Mesenchymal stem cell (in vitro differentiated cells and primary cell): ENCODE results near the gene ATXN3.
A peak's percentile ranks its signal among the peaks of the same experiment; 100 is the strongest.

Experiments used
- DNase-seq: peaks from one replicate; pipeline ENCODE4 v3.0.0-alpha.2; 2013
- H2AFZ ChIP-seq: one replicate; pipeline ENCODE4 v1.6.1; 2013; ENCODE audit warnings: low read depth, mild to moderate bottlenecking, control low read depth, inconsistent platforms, low read length, moderate library complexity
- H2AK5ac ChIP-seq: 2 replicates; pipeline ENCODE4 v1.6.1; 2013; ENCODE audit warnings: low read length, moderate library complexity, mild to moderate bottlenecking, inconsistent platforms; ENCODE audit not compliant: severe bottlenecking
- H2BK120ac ChIP-seq: one replicate; pipeline ENCODE4 v1.6.1; 2013; ENCODE audit warnings: low read depth, mild to moderate bottlenecking, inconsistent platforms, low read length, moderate library complexity
- H2BK12ac ChIP-seq, 2 experiments: one replicate each; pipeline ENCODE4 v1.6.1; 2013; ENCODE audit warnings: inconsistent platforms in 2 of 2, low read length in 2 of 2, mild to moderate bottlenecking in 2 of 2, moderate library complexity in 2 of 2, control low read depth in 1 of 2
- H2BK15ac ChIP-seq: one replicate; pipeline ENCODE4 v1.6.1; 2013; ENCODE audit warnings: mild to moderate bottlenecking, low read depth, inconsistent platforms; ENCODE audit not compliant: poor library complexity, severe bottlenecking
- H2BK5ac ChIP-seq: 2 replicates; pipeline ENCODE4 v1.6.1; 2013; ENCODE audit warnings: low read depth, mild to moderate bottlenecking, low read length, control low read depth, inconsistent platforms; ENCODE audit not compliant: poor library complexity, severe bottlenecking
- H3K14ac ChIP-seq, 2 experiments: one replicate each; pipeline ENCODE4 v1.6.1; 2013; ENCODE audit warnings: inconsistent platforms in 2 of 2, low read length in 2 of 2, control low read depth in 1 of 2, mild to moderate bottlenecking in 1 of 2, moderate library complexity in 1 of 2
- H3K18ac ChIP-seq, 2 experiments: one replicate each; pipeline ENCODE4 v1.6.1; 2013; ENCODE audit warnings: inconsistent platforms in 2 of 2, low read length in 2 of 2, control low read depth in 1 of 2, low read depth in 1 of 2, mild to moderate bottlenecking in 1 of 2
- H3K23ac ChIP-seq, 2 experiments: one replicate each; pipeline ENCODE4 v1.6.1; 2013; ENCODE audit warnings: inconsistent platforms in 2 of 2, low read length in 2 of 2, mild to moderate bottlenecking in 2 of 2, moderate library complexity in 2 of 2, control low read depth in 1 of 2
- H3K27ac ChIP-seq: 2 replicates; pipeline ENCODE4 v1.5.1; 2013; ENCODE audit warnings: mild to moderate bottlenecking, moderate library complexity, low read length, control low read depth, inconsistent platforms; ENCODE audit not compliant: poor library complexity, severe bottlenecking
- H3K27me3 ChIP-seq, 2 experiments: 2 replicates each; pipeline versions ENCODE4 v1.6.1 to v1.7.0; 2013; ENCODE audit warnings: low read length in 2 of 2, mild to moderate bottlenecking in 2 of 2, moderate library complexity in 2 of 2, control low read depth in 1 of 2, inconsistent platforms in 1 of 2; ENCODE audit not compliant: control insufficient read depth in 1 of 2, insufficient read depth in 1 of 2
- H3K36me3 ChIP-seq, 2 experiments: 2 replicates each; pipeline versions ENCODE4 v1.6.1 to v1.7.0; 2013; ENCODE audit warnings: low read length in 2 of 2, control low read depth in 1 of 2, inconsistent platforms in 1 of 2, low read depth in 1 of 2, mild to moderate bottlenecking in 1 of 2; ENCODE audit not compliant: insufficient read depth in 2 of 2, control insufficient read depth in 1 of 2
- H3K4ac ChIP-seq, 2 experiments: one replicate each; pipeline ENCODE4 v1.6.1; 2013; ENCODE audit warnings: inconsistent platforms in 2 of 2, low read length in 2 of 2, mild to moderate bottlenecking in 2 of 2, moderate library complexity in 2 of 2, control low read depth in 1 of 2, low read depth in 1 of 2
- H3K4me1 ChIP-seq: 2 replicates; pipeline ENCODE4 v1.6.1; 2013; ENCODE audit warnings: low read depth, low read length, control low read depth; ENCODE audit not compliant: control insufficient read depth, insufficient read depth
- H3K4me2 ChIP-seq: 2 replicates; pipeline ENCODE4 v1.6.1; 2013; ENCODE audit warnings: low read length, mild to moderate bottlenecking, inconsistent platforms; ENCODE audit not compliant: poor library complexity, severe bottlenecking
- H3K4me3 ChIP-seq, 2 experiments: 2 replicates each; pipeline versions ENCODE4 v1.5.1 to v1.7.0; 2013; ENCODE audit warnings: low read length in 2 of 2, mild to moderate bottlenecking in 2 of 2, control low read depth in 1 of 2, low read depth in 1 of 2; ENCODE audit not compliant: insufficient read depth in 1 of 2
- H3K79me1 ChIP-seq: replicated peaks from 2 replicates; pipeline ENCODE4 v1.6.1; 2013; ENCODE audit warnings: mild to moderate bottlenecking, control low read depth, low read length, inconsistent platforms; ENCODE audit not compliant: poor library complexity, severe bottlenecking
- H3K9ac ChIP-seq: 2 replicates; pipeline ENCODE4 v1.7.0; 2013; ENCODE audit warnings: mild to moderate bottlenecking, low read length, moderate library complexity
- H3K9me3 ChIP-seq: 2 replicates; pipeline ENCODE4 v1.7.0; 2013; ENCODE audit warnings: mild to moderate bottlenecking, low read length; ENCODE audit not compliant: control insufficient read depth
- H4K8ac ChIP-seq: one replicate; pipeline ENCODE4 v1.6.1; 2013; ENCODE audit warnings: inconsistent platforms, mild to moderate bottlenecking, low read length, moderate library complexity
- H4K91ac ChIP-seq: one replicate; pipeline ENCODE4 v1.6.1; 2013; ENCODE audit warnings: mild to moderate bottlenecking, low read length, inconsistent platforms
- WGBS: methylation state at CpG from one replicate; pipeline ENCODE4 v1.1.7; 2013; ENCODE audit warnings: mixed read lengths; 5-methylcytosine and 5-hydroxymethylcytosine counted together

Gene ATXN3

DNA sequence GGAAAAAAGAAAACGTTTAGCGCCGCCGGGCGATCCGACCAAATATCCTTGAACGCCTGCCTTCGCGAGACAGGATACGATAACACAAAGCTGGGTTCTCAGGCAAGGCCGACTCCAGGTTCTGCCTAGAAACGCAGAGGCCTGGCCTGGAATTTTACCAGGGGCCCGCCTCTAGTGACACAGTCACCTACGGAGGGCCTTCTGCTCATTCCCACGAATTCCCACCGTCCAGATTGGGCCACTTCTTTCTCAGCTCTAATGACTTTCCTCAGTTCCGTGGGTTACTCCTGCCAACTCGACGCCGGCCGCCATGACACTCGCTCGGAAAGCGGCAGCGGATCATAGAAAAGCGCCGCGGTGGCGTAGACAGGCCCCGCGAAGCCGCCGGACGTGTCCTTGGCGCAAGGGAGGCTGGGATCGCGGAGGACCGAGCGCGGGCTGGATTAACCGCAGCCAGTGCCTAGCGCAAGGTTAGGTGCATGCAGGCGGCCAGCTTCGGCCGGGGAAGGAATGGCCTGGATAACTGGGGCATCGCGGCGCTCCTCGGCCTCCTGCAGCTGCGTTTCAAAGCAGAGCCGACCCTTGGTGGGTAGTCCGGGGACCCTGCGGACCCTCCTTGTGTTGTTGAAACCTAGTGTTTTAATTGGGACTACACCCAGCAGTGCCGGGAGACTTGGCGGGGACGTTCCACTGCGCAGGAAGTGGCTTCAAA, 66.5 kb downstream of the ATXN3 start, which contains the start of gene TRIP11:
TRIP11 (minus strand) TSS at position 341 of the 712 bp plus-strand sequence. CDS start 374 bp downstream, outside the sequence.
- Histone ChIP-seq H3K4me2 (peak within 1 kb of the TSS; percentile 87), H3K4me3 (peak within 1 kb of the TSS; percentile 75 to 96), H3K4ac (peak within 1 kb of the TSS; percentile 62 to 88), H4K8ac (peak within 1 kb of the TSS; percentile 96), H3K79me1 (peaks cover 23% of the 10 kb centered on the region), H3K23ac (peak within 1 kb of the TSS in 1 of 2 experiments; percentile 14), H2BK12ac (no peak within 1 kb of the TSS), H3K9me3 (no peaks in the 10 kb centered on the region), H2BK5ac (peak within 1 kb of the TSS; percentile 47), H3K27me3 (no peaks in the 10 kb centered on the region), H2AFZ (peak within 1 kb of the TSS; percentile 72), H4K91ac (peak within 1 kb of the TSS; percentile 88), H3K18ac (peak within 1 kb of the TSS; percentile 64 to 67), H3K9ac (peak within 1 kb of the TSS; percentile 100), H3K14ac (peak within 1 kb of the TSS in 1 of 2 experiments; percentile 10), H2BK15ac (peak within 1 kb of the TSS; percentile 82), H3K36me3 (peaks cover 0 to 23% of the 10 kb centered on the region in 2 experiments), H2AK5ac (peak within 1 kb of the TSS; percentile 11), H3K4me1 (peaks cover 9% of the 10 kb centered on the region), H2BK120ac (peak within 1 kb of the TSS; percentile 69), H3K27ac (peak within 1 kb of the TSS; percentile 97)
- DNase-seq: peak; percentile 94
- WGBS: under 1% methylated on average over 57 of the region's 57 CpGs

DNA sequence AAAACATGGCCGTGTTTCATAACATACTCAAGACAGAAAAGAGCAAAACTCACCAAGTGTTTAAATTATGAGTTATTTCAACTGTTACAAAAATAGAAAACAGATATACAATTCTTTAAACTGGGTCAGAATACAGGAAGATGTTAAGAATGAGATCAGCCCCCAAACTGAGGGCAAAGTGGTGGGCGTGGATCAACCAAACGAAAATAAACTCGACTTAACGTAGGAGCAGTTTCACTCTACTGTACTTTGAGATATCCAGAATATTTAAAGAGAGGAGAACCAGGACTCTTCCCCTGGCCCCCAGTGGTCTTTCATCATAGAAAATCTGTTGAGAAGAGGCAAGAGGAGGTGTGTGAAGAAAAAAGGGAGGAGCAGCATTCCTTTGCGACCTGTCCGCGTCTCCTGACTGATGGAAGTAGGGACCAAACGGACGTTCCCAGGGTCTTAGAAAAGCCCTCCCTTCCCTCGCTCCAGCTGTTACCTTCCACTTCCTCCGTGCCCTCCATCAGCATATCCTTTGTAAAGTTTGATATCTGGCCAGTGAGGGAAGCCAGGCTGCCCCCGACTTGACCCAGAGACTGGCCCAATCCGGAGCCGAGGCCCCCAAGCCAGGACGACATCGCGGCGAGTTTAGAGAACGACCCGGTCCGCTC, 67.2 kb downstream of the ATXN3 start:
- Histone ChIP-seq H2BK5ac (peak overlapping the region; percentile 47), H3K4ac (peak overlapping the region; percentile 62 to 88), H2BK120ac (peak overlapping the region; percentile 69), H3K18ac (peak overlapping the region; percentile 50 to 67), H2AFZ (peak overlapping the region; percentile 36), H2BK15ac (no peak overlapping the region), H2AK5ac (peak overlapping the region; percentile 11), H3K27me3 (no peaks in the 10 kb centered on the region), H3K36me3 (peaks cover 0 to 16% of the 10 kb centered on the region in 2 experiments), H4K91ac (peak overlapping the region; percentile 30), H2BK12ac (no peak overlapping the region), H4K8ac (peak overlapping the region; percentile 96), H3K4me2 (peak overlapping the region; percentile 70), H3K4me1 (peaks cover 9% of the 10 kb centered on the region), H3K27ac (peak overlapping the region; percentile 97), H3K9me3 (no peaks in the 10 kb centered on the region), H3K14ac (peak overlapping the region in 1 of 2 experiments; percentile 10), H3K4me3 (peak overlapping the region; percentile 75 to 96), H3K23ac (peak overlapping the region in 1 of 2 experiments; percentile 14), H3K9ac (peak overlapping the region; percentile 100), H3K79me1 (peaks cover 18% of the 10 kb centered on the region)
- DNase-seq: peak; percentile 76
- under 1% methylated on average over 17 of the region's 22 CpGs for WGBS

DNA sequence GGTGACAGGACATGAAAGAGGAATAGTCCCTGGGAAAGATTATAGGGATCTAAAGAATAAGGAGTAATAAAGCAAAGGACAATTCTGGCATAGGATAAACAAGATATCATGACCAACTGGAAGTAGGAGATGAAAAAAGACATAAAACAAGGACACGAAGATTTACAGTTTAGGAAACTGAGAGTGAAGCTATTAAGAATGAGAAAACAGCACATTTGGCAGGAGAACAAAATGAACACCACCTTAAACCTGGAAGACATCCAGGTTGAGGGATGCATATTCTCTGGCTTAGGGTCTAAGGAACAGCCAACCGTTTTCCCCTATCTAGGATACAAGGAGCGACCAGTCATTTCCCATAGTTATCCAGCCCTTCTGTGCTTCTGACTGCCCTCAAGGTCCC, 68.4 kb downstream of the ATXN3 start:
- H2AK5ac ChIP-seq: no peak overlapping the region
- H3K9ac ChIP-seq: peak overlapping the region; percentile 100
- H2AFZ ChIP-seq: no peak overlapping the region
- no peak overlapping the region for H2BK12ac ChIP-seq
- WGBS: 85% methylated on average over 3 of the region's 3 CpGs
- peaks cover 14% of the 10 kb centered on the region for H3K79me1 ChIP-seq
- H4K8ac ChIP-seq: no peak overlapping the region
- H3K18ac ChIP-seq: no peak overlapping the region
- H4K91ac ChIP-seq: no peak overlapping the region
- H3K23ac ChIP-seq: peak overlapping the region in 1 of 2 experiments; percentile 46
- no peak overlapping the region for H3K27ac ChIP-seq
- no peak overlapping the region for H2BK15ac ChIP-seq
- DNase-seq: no peak
- H3K4me2 ChIP-seq: peak overlapping the region; percentile 40
- no peaks in the 10 kb centered on the region for H3K9me3 ChIP-seq
- peaks cover 9% of the 10 kb centered on the region for H3K4me1 ChIP-seq
- H3K4me3 ChIP-seq: peak overlapping the region in 1 of 2 experiments; percentile 96
- no peak overlapping the region for H3K14ac ChIP-seq
- H3K4ac ChIP-seq: peak overlapping the region in 1 of 2 experiments; percentile 15
- H3K27me3 ChIP-seq: no peaks in the 10 kb centered on the region
- peaks cover 0 to 7% of the 10 kb centered on the region in 2 experiments for H3K36me3 ChIP-seq
- H2BK120ac ChIP-seq: no peak overlapping the region
- no peak overlapping the region for H2BK5ac ChIP-seq

DNA sequence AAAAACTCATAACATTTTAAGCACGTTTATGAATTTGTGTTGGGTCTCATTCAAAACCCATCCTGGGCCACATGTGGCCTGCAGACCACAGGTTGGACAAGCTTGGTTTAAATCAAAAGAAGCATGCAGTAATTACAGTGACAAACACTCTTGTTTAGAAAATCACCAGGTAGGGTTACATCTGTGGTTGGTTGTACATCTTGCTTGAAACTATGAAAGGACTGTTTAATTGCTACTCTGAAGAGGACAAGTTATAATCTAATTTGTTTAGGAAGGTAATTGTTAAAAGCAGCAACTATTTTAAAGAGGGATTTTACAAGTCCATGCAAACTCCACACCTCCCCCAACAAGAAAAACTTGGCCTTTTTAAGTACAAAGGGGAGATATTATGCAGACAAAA, 70.5 kb downstream of the ATXN3 start:
- Histone ChIP-seq H3K27ac (no peak overlapping the region), H3K9me3 (no peaks in the 10 kb centered on the region), H3K14ac (no peak overlapping the region), H2BK15ac (no peak overlapping the region), H3K18ac (no peak overlapping the region), H3K4me1 (peaks cover 6% of the 10 kb centered on the region), H3K79me1 (peaks cover 10% of the 10 kb centered on the region), H2BK12ac (no peak overlapping the region), H2AK5ac (no peak overlapping the region), H4K91ac (no peak overlapping the region), H3K4me3 (no peak overlapping the region), H3K27me3 (no peaks in the 10 kb centered on the region), H3K36me3 (peaks cover 8 to 20% of the 10 kb centered on the region in 2 experiments), H2BK5ac (no peak overlapping the region), H3K4ac (no peak overlapping the region), H2BK120ac (no peak overlapping the region), H3K9ac (peak overlapping the region; percentile 10), H4K8ac (no peak overlapping the region), H3K23ac (no peak overlapping the region), H3K4me2 (no peak overlapping the region), H2AFZ (no peak overlapping the region)
- WGBS: 100% methylated on average over 1 of the region's 1 CpG
- DNase-seq: no peak
